GM12878 (cell line): ENCODE measurements around the gene LYL1. TPM values are rescaled to one million over a fixed set of nuclear protein-coding genes. Genes with fewer than 3 reads are reported as not detected.

Source experiments
- ATF7 ChIP-seq: fragments of 450-650 bp; IDR thresholded peaks from 2 replicates; pipeline ENCODE4 v1.6.1; 2016; ENCODE audit warnings: low read depth, mild to moderate bottlenecking
- BCL11A ChIP-seq: IDR thresholded peaks from 2 replicates; pipeline ENCODE4 v1.6.1; 2011; ENCODE audit warnings: low read depth, low read length
- BCLAF1 ChIP-seq: fragments of 450-650 bp; IDR thresholded peaks from 2 replicates; pipeline ENCODE4 v1.6.1; 2017; ENCODE audit warnings: antibody characterized with exemption, mild to moderate bottlenecking, moderate library complexity
- CHD1 ChIP-seq: IDR thresholded peaks from 2 replicates; pipeline ENCODE4 v1.6.1; 2012; ENCODE audit warnings: low read depth, low read length, improper control_type of control experiment
- CREB1 ChIP-seq: IDR thresholded peaks from 2 replicates; pipeline ENCODE4 v1.6.1; 2012; ENCODE audit warnings: low read depth, mild to moderate bottlenecking, inconsistent platforms
- DPF2 ChIP-seq: fragments of 450-650 bp; IDR thresholded peaks from 2 replicates; pipeline ENCODE4 v1.6.1; 2017; ENCODE audit warnings: mild to moderate bottlenecking
- EZH2 ChIP-seq: IDR thresholded peaks from 2 replicates; pipeline ENCODE4 v1.6.1; 2012; ENCODE audit warnings: low read depth, mild to moderate bottlenecking, control low read depth, inconsistent platforms, low read length, borderline replicate concordance; ENCODE audit not compliant: control insufficient read depth
- GATAD2B ChIP-seq: fragments of 450-650 bp; conservative IDR thresholded peaks from 2 replicates; pipeline ENCODE4 v1.6.1; 2017; ENCODE audit warnings: low read depth, mild to moderate bottlenecking, moderate library complexity
- HDGF ChIP-seq: fragments of 450-650 bp; IDR thresholded peaks from 2 replicates; pipeline ENCODE4 v1.6.1; 2016; ENCODE audit warnings: antibody characterized with exemption
- IKZF1 ChIP-seq: fragments of 450-650 bp; conservative IDR thresholded peaks from 2 replicates; pipeline ENCODE4 v1.6.1; 2017; ENCODE audit warnings: antibody characterized with exemption, mild to moderate bottlenecking
- IRF5 ChIP-seq: fragments of 450-650 bp; IDR thresholded peaks from 2 replicates; pipeline ENCODE4 v1.6.1; 2017; ENCODE audit warnings: borderline replicate concordance
- JUNB ChIP-seq: IDR thresholded peaks from 2 replicates; pipeline ENCODE4 v1.6.1; 2016; ENCODE audit warnings: antibody characterized with exemption, mild to moderate bottlenecking
- NFYB ChIP-seq: IDR thresholded peaks from 2 replicates; pipeline ENCODE4 v1.6.1; 2011; ENCODE audit warnings: low read depth, mild to moderate bottlenecking, low read length, improper control_type of control experiment, moderate library complexity; ENCODE audit not compliant: insufficient read depth
- NR2C1 ChIP-seq: fragments of 450-650 bp; IDR thresholded peaks from 2 replicates; pipeline ENCODE4 v1.6.1; 2017; ENCODE audit warnings: antibody characterized with exemption, mild to moderate bottlenecking, moderate library complexity
- NR2C2 ChIP-seq: IDR thresholded peaks from 2 replicates; pipeline ENCODE4 v1.6.1; 2011; ENCODE audit warnings: borderline replicate concordance, low read depth; ENCODE audit not compliant: control insufficient read depth, insufficient read length
- POU2F2 ChIP-seq: IDR thresholded peaks from 3 replicates; pipeline ENCODE4 v1.6.1; 2011; ENCODE audit warnings: low read depth, mild to moderate bottlenecking, low read length, borderline replicate concordance
- RB1 ChIP-seq: fragments of 450-650 bp; formaldehyde crosslinking; IDR thresholded peaks from 2 replicates; pipeline ENCODE4 v1.6.1; 2017; ENCODE audit warnings: mild to moderate bottlenecking, borderline replicate concordance
- RBBP5 ChIP-seq: fragments of 200-600 bp; sonication (generic); conservative IDR thresholded peaks from 2 replicates; pipeline ENCODE4 v1.6.1; 2016
- RCOR1 ChIP-seq: conservative IDR thresholded peaks from 2 replicates; pipeline ENCODE4 v1.6.1; 2012; ENCODE audit warnings: low read depth, low read length, improper control_type of control experiment
- SREBF1 ChIP-seq: IDR thresholded peaks from 2 replicates; pipeline ENCODE4 v1.6.1; 2012; ENCODE audit warnings: mild to moderate bottlenecking, low read length
- TBL1XR1 ChIP-seq: IDR thresholded peaks from 2 replicates; pipeline ENCODE4 v1.6.1; 2012; ENCODE audit warnings: low read depth, low read length, improper control_type of control experiment
- TCF3 ChIP-seq: IDR thresholded peaks from 2 replicates; pipeline ENCODE4 v1.6.1; 2012; ENCODE audit warnings: low read depth, mild to moderate bottlenecking, low read length, borderline replicate concordance; ENCODE audit not compliant: insufficient read depth
- TCF7 ChIP-seq: IDR thresholded peaks from 2 replicates; pipeline ENCODE4 v1.6.1; 2014; ENCODE audit warnings: antibody characterized with exemption, borderline replicate concordance
- USF1 ChIP-seq: IDR thresholded peaks from 2 replicates; pipeline ENCODE4 v1.6.1; 2011; ENCODE audit warnings: borderline replicate concordance, low read depth, mild to moderate bottlenecking, moderate library complexity, mixed read lengths, low read length; ENCODE audit not compliant: insufficient read depth; ENCODE audit errors: extremely low read length
- YY1 ChIP-seq: IDR thresholded peaks from 2 replicates; pipeline ENCODE4 v1.6.1; 2011; ENCODE audit warnings: low read depth, mild to moderate bottlenecking, low read length
- polyA plus RNA-seq, 11 experiments: library from polyadenylated mRNA; depleted of rRNA in 4 of 11; unstranded in 6 of 11; stranded (reverse) in 5 of 11; fragments of >200 nt; fragmentation: Nextera tagmentation in 4 of 11; fragmentation: Illumina TruSeq in 1 of 11; extraction: Ambion mirVana in 4 of 11; extraction: Trizol in 1 of 11; gene quantifications; 1 replicate in 1 of 11; 2 replicates in 10 of 11; pipeline versions ENCODE4 v1.2.1 to v1.2.3, GENCODE V29; 2011 to 2016; ENCODE audit warnings: inconsistent platforms in 2 of 11, missing spikeins in 2 of 11, low read depth in 1 of 11
- total RNA-seq, 4 experiments: library from RNA; depleted of rRNA in 3 of 4; stranded (reverse); fragments of >200 nt in 3 of 4; fragmentation: Illumina TruSeq in 1 of 4; extraction: Trizol in 1 of 4; gene quantifications; 2 replicates each; pipeline versions ENCODE4 v1.2.1 to v1.2.3, GENCODE V29; 2013 to 2021

The LYL1 gene
- total and polyA plus RNA-seq, 10 of the 15 experiments (the other 5 are each of a cell fraction or from before 2014, with no cell fraction given): 0.10 to 34.8 (median 4.4) TPM

- no peak for TF ChIP-seq BCLAF1
- TF ChIP-seq USF1: peak; percentile 44
- TF ChIP-seq NR2C1: peak; percentile 83
- TF ChIP-seq CREB1: no peak
- no peak; the same call in 1 of the 2 replicates for TF ChIP-seq HDGF
- TF ChIP-seq CHD1: no peak
- 0 out of 3 replicates have a peak, but pooled peaks have one; percentile 9 for TF ChIP-seq POU2F2
- no peak for TF ChIP-seq RBBP5
- TF ChIP-seq RCOR1: no peak
- no peak for TF ChIP-seq TCF7
- TF ChIP-seq JUNB: no peak
- TF ChIP-seq DPF2: 0 out of 2 replicates have a peak, but pooled peaks have one; percentile 39
- no peak for TF ChIP-seq BCL11A
- TF ChIP-seq GATAD2B: peak; percentile 24; the same call in 1 of the 2 replicates
- peak; percentile 100 for TF ChIP-seq YY1
- peak; percentile 31; the same call in 1 of the 2 replicates for TF ChIP-seq ATF7
- TF ChIP-seq IKZF1: peak; percentile 94
- no peak for TF ChIP-seq NFYB
- no peak for TF ChIP-seq SREBF1
- TF ChIP-seq EZH2: no peak
- 0 out of 2 replicates have a peak, but pooled peaks have one; percentile 8 for TF ChIP-seq TCF3
- no peak for TF ChIP-seq IRF5
- TF ChIP-seq RB1: no peak
- no peak for TF ChIP-seq NR2C2
- 0 out of 2 replicates have a peak, but pooled peaks have one; percentile 43 for TF ChIP-seq TBL1XR1
These were observed 47.7 kb upstream of the LYL1 start, which contains the start of the genes IER2 and STX10 (continued) for GRCh38 chr19:13150187-13150930.
